ENCODE data around the gene GLB1L3.
A peak's percentile ranks its signal among the peaks of the same experiment; 100 is the strongest.

The GLB1L3 gene, protein sequence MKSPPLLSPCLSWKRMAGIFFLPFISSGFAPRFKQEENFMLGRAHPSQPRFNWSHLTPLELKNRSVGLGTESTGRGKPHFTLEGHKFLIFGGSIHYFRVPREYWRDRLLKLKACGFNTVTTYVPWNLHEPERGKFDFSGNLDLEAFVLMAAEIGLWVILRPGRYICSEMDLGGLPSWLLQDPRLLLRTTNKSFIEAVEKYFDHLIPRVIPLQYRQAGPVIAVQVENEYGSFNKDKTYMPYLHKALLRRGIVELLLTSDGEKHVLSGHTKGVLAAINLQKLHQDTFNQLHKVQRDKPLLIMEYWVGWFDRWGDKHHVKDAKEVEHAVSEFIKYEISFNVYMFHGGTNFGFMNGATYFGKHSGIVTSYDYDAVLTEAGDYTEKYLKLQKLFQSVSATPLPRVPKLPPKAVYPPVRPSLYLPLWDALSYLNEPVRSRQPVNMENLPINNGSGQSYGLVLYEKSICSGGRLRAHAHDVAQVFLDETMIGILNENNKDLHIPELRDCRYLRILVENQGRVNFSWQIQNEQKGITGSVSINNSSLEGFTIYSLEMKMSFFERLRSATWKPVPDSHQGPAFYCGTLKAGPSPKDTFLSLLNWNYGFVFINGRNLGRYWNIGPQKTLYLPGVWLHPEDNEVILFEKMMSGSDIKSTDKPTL

DNA sequence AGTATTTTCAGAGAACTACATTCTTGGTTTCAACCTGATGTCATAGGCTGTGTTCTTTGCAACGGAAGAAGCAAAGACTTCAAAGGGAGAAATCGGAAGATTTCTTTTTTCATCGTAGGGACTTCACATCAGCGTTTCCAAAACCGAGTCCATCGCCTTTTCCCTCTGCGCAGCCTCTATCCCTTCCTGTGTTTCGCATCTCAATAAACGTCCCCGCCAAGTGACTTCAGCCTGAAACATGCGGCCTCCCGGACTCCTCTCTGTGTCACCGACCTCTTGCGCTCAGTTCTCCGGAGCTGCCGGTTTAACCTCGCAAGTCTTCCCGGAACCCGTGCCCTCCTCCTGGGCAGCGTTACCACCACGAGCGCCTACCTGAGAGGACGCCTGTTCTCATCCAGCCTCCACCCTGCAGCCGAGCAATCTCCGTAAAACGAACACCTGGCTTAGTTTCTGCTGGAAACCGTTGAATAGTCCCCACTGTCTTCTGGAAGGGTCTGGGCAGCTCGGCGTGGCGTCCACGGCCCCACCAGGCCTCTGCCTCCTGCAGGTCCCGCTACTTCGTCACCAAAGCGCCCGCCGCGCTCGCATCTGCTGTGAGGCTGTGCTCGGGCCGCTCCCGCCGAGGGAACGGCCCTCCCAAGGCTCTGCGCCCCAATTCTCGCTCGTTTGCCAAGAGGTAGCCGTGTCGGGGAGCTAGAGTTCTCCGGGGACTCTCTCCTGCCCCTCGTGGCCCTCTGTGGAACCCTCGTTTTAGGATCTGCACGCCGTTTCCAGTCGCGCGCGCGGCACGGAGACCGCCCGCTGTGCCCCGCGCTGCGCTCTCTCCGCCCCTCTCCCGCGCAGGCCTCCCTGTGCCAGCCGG lies at the start of gene GLB1L3:
Gene GLB1L3 (plus strand): TSS at position 846 of the 862 bp plus-strand sequence. CDS start 362 bp downstream, outside the sequence.
- DNase-seq, result peak; percentile 28 to 33

- no peak for DNase-seq
Measured at GRCh38 chr11:134226806-134227325, 49.3 kb upstream of the GLB1L3 start.

DNA sequence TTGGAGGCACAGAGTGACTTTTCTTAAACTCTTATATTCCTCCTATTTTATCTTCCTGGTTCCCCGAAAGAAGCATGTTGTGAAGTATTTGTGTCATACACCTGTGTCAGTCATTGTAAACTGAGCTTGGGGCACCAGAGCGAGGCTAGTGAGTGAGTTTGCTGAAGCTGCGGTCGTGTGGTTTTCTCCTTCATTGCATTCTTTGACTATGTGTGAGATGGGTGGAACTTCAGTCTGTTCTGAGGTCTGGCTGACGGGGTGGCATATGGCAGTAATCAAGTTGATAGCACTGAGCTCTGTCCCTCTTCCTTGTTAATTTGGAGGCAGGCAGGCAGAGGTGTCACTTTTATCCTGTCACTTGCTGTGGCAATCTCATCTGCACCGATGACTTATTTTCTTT lies 47.6 kb upstream of the GLB1L3 start:
- DNase-seq, result no peak

DNA sequence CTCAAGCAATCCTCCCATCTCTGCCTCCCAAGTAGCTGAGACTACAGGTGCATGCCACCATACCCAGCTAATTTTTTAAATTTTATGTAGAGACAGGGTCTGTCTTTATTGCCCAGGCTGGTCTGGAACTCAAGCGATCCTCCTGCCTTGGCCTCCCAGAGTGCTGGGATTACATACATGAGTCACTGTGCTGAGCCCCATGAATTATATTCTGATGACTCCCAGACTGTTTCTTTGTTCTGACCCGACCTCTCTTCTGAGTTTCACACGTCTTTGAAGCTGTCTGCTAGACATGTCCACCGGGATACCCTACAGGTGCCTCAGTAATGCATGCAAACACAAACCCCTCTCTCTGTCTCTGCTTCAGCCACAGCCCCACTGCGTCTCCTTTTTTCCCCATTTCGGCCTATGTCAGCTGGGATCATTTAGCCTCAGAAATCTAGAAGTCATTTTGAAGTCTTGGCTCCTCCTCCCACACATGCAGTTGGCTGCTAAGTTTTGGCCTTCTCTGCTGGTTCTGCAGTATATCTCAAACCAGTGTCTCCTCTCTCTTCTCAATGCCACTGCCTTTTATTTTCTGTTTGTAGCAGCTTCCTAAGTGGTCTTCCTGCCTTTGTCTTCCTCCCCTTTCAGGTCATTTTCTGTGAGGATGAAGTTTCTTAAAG lies 46.9 kb upstream of the GLB1L3 start:
- no peak for DNase-seq

- DNase-seq, result no peak
Measured at GRCh38 chr11:134230339-134230738, 45.8 kb upstream of the GLB1L3 start.

- DNase-seq, result no peak
Measured at GRCh38 chr11:134231958-134232659, 44.1 kb upstream of the GLB1L3 start.

GRCh38 chr11:134233729-134234179 lies 42.4 kb upstream of the GLB1L3 start:
- DNase-seq, result no peak

GRCh38 chr11:134235399-134235798 lies 40.8 kb upstream of the GLB1L3 start:
- no peak for DNase-seq

DNA sequence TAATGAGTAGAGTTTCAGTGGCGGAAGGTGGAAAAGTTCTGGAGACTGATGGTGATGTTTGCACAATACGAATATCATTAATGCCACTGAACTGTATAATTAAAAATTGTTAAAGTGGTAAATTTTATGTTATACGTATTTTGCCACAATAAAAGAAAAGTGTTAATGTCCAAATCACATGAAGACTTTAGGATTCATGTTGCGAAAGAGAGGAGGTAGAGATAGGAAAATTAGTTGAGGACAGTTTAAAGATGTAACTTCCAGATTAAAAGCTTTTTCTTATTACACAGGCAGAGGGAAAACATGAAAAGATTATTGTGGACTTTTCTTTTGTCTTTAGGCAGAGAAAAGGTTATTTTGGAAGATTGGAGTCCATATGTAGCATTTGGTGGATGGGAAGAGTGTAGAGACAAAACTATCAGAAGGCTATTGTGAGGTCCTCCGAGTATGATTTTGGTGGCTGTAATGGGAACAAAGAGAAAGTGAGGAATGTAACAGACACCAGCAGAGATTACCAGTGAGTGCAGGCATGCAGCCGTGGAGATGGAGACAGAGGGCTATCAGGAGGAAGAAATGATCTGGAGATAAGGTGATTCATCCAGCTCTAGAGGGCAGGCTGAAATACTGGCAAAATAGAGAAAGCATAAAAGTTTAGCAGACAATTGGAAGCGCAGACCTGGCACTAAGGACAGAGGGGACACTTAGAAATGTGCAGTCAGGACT lies 39.2 kb upstream of the GLB1L3 start:
- no peak for DNase-seq

GRCh38 chr11:134237557-134237922 lies 38.6 kb upstream of the GLB1L3 start:
- no peak for DNase-seq

DNA sequence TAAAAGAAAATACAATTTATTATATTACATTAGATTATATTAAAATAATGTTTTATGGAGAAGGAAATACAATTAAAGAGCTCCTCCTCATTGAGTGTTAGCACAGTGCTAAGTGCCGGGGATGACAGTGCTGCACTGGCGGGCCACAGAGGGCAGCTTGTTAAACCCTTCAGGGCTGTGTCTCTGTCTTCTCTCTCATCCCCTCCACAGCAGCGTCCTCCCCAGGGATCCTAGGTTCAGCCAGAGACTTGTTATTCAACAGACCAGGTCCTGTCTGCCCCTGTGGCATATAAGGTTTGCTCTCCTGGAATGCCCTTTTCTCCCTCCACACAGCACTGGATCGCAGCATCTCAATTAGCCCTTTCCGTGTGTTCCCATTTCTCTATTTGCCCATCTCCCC lies 37.2 kb upstream of the GLB1L3 start:
- no peak for DNase-seq

- no peak for DNase-seq
Measured at GRCh38 chr11:134240592-134240991, 35.6 kb upstream of the GLB1L3 start.

DNA sequence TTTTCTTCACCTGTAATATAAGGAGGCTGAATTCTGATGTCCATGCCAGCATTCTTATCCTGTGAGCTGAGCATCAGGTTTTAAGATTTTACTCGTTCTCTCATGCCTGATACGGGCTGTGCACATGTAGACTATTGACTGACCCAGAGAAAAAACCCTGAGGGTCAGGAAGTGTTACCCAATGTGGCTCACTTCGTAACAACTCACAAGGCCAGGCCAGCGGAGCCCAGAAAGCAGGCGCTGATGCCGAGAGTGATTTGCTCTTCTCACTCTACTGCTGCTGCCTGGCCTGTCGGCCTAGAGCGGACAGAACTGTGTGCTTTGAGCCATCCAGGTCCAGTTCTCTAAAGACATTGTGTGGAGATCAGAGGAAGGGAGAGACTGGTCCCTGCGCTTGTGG lies 33.8 kb upstream of the GLB1L3 start:
- no peak for DNase-seq

DNA sequence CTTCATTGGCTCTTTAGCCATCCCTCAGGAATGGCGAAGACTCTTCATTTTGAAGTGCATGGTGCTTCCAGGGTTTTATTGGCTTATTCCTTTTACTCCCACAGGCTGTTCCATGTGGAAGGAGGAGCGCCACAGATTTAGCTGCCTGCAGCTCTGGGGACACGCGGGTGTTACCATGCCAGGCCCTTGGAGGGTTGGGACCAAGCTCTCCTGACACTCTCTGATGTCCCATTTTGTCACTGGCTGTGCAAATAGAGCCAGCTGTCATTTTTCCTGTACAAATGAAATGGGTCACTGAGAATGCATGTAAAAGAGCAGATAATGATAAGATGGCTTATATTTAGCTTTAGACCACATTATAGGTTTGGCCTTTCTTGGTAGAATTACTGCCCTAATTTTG lies 32.3 kb upstream of the GLB1L3 start:
- no peak for DNase-seq

- DNase-seq, result no peak
Measured at GRCh38 chr11:134244593-134244992, 31.6 kb upstream of the GLB1L3 start.

- DNase-seq, result no peak
Measured at GRCh38 chr11:134245434-134245833, 30.7 kb upstream of the GLB1L3 start.

GRCh38 chr11:134246100-134246499 lies 30.1 kb upstream of the GLB1L3 start:
- DNase-seq, result no peak

DNA sequence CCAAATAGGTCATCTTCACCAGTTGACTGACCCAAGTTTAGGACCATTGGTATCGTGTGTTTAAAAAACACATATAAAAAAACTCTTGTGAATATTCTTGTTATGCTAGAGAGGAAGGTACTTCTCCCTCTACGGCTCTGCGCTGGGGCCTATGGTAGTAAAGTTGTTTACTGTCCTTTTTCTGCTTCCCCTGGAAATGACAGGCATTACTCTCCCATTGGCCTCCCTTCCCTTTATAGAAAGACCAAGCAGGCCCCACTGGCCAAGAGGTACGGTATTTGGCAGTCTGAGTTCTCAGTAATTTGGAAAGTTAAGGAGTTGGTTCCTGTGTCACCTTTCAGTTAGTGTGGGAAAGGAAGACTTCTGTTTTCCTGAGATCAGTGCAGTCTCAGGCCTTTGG lies 29.5 kb upstream of the GLB1L3 start:
- DNase-seq, result no peak

DNA sequence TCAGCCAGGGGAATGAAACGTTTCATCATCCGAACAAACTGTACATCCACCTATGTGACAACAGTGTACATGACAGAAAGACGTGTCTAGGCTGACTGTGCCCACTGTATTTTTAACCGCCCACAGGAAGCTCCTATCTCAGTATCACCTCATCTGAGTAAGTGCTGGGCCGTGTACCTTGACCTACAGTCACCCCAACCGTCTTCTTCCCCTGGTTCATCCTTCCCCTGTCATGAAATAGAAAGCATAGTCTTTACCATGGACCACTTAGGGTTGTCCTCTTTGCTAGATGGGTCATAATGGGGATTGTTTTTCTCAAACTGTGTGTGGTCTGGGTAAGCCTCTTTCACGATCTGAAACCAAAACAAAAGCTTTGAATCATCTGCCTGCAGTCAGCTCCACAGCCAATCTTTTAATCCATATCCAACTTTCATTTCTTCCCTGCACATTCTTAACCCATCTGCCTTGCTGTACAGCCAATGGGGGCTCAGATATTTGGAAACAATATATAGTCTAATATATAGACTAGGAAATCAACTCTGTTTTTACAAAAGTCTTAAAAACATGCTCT lies 27.2 kb upstream of the GLB1L3 start:
- DNase-seq, result no peak

DNA sequence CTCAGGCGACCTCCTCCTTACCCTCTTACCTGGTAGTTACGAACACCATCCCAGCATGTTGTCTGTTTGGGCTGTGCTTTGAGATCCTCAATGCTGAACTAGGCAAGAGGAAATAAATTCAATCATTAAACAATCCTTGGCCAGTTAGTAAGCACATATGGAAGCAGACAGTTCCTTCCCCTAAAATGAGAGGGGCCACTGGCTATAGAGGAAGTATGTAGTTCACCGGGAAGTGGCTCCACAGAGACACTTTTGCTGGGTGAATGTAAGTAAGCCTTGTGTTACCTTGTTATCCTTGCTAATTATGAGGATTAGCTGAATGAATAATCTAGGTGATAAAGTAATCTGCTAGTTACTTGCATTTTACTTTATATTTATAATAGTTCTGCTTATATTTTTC lies 25.9 kb upstream of the GLB1L3 start:
- DNase-seq, result no peak

DNA sequence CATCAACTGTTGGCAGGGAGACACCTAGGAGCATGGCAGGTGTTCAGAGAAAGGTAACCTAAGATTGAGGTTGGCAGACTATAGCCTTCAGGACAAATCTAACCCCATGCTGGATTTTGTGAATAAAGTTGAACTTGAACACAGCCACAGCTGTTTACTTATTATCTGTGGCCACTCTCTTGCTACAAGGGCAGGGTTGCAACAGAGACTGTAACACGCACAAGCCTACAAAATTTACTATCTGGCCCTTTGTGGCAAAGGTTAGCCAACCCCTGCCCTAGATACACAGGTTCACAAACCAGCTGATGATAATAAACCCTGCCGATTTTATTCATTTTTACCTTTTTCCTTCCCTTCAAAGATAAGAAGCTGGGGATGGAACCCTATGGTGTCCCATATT lies 25.5 kb upstream of the GLB1L3 start:
- DNase-seq, result no peak
